HG02970 (cell line): ENCODE data around the gene AASS.

Source experiments
- ATAC-seq: cut with Tn5 transposase; IDR thresholded peaks from one replicate; pipeline ENCODE4 v1.9.1; 2021; ENCODE audit warnings: mild to moderate bottlenecking, moderate library complexity, moderate number of reproducible peaks; ENCODE audit not compliant: unreplicated experiment, low FRiP score

Gene AASS

GRCh38 chr7:122132341-122132740 is 11.7 kb downstream of the AASS start:
- no peak for ATAC-seq

DNA sequence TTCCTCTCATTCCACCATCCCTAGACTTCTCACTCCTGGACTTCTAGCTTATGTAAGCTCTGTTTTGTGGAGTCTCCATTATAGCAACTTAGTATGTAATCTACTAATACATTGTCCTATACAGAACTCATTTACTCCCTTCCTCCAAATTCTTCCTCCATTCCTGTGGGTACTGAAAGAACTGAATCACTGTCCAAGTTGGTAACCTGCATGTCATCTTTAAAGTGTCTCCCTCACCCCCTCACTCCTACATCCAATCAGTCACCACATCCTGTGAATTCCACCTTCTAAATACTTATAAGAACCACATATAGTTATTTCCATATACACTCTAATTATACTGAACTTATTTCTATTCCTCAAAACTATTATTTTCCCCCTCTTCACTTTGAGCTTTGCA is 20.3 kb downstream of the AASS start:
- no peak for ATAC-seq

GRCh38 chr7:122118757-122119156 is 25.3 kb downstream of the AASS start:
- ATAC-seq: no peak

GRCh38 chr7:122103064-122103463 is 41.0 kb downstream of the AASS start:
- ATAC-seq: no peak

GRCh38 chr7:122100021-122100420 is 44.0 kb downstream of the AASS start:
- ATAC-seq: no peak

GRCh38 chr7:122095642-122096041 is 48.4 kb downstream of the AASS start:
- ATAC-seq: no peak

GRCh38 chr7:122094549-122094948 is 49.5 kb downstream of the AASS start:
- no peak for ATAC-seq

DNA sequence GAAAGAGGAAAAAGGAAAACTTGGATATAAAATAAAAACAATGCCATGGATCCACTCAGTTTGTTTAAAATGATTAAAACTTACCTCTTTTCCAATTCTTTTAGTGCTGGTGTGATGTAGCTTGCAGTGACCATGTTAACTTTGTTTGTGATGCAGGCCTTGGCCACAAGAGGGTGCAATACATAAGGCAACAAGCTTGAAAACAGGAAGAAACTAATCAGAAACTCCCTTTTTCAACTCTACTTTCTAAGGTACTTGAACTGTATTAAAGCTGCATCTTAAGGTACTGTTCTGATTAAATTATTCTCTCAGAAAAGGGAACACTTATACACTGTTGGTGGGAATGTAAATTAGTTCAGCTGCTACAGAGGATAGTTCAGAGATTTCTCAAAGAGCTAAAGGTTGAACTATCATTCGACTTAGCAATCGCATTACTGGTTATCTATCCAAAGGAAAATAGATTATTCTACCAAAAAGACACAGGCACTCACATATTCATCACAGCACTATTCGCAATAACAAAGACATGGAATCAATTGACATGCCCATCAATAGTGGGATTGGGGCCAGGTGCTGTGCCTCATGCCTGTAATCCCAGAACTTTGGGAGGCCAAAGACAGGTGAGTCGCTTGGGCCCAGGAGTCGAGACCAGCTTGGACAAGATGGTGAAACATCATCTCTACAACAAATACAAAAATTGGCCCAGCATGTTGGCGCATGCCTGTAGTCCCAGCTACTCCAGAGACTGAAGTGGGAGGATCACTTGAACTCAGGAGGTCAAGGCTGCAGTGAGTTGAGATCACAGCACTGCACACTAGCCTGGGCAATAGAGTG is 50.9 kb downstream of the AASS start:
- peak; percentile 89 for ATAC-seq

DNA sequence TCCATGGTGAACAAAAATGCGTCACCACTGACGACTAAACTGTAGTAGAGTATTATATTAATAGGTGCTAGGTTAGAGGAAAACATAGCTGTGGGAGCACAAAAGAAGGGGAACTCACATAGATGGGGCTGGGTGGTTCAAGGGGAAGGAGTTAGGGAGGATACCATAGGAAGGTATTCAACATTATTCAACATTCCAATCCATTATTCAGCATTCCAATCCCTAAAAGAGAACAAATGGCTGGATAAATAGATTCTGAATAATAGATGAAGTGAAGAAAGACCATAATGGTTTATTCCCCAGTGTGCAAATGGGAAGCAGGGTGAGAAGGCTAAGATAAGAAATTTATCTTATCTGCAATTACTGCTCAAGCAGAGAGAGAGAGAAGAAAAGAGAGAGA is 61.4 kb downstream of the AASS start:
- ATAC-seq: no peak

GRCh38 chr7:122082160-122082559 is 61.9 kb downstream of the AASS start:
- no peak for ATAC-seq

GRCh38 chr7:122073635-122074034 is 70.4 kb downstream of the AASS start:
- ATAC-seq: no peak

DNA sequence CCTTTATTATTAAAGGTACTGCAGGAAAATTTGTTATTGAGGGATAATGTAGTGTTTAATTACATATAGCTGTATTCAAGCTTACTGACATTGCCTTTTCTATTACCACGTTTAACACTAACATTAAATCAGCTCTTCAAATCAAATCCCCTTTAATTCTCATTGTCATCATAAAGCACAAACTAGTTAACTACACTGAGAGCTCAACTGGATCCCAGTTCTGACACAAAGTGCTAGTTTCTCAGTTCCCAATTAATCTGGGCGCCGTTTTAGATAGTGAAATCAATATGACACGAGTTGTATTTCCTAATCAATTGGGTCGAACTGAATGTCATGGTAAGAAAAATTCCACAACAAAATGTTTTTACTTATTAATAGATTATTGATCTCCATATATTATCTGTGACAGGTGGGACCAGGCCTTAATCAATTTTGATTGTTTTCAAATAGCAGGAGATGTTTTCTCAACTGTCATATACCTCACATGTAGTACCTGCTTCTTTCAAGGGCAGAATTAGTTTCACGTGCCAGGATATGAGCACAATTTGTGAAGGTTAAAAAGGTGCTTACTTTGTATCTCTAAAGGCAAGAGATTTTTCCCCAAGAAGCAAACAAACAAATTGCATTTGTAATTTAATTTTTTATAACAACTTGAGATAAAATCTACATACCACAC is 71.0 kb downstream of the AASS start:
- no peak for ATAC-seq

DNA sequence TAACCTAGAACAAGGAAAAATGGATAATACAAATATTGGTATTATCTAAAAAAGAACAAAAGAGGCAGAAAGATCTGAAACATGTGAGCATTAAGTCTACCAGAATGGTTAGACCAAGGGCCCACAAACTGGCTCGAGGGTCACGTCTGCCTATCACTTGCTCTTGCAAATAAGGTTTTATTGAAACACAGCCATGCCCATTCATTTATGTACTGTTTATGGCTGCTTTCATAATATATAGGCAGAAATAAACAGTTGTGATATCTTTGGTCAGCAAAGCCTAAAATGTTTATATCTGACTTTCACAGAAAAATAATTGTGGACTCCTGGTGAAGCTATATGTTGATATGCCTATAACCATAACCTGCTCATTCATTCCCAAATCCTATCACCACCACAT is 71.8 kb downstream of the AASS start:
- no peak for ATAC-seq

GRCh38 chr7:122070834-122071233 is 73.2 kb downstream of the AASS start:
- ATAC-seq: no peak

DNA sequence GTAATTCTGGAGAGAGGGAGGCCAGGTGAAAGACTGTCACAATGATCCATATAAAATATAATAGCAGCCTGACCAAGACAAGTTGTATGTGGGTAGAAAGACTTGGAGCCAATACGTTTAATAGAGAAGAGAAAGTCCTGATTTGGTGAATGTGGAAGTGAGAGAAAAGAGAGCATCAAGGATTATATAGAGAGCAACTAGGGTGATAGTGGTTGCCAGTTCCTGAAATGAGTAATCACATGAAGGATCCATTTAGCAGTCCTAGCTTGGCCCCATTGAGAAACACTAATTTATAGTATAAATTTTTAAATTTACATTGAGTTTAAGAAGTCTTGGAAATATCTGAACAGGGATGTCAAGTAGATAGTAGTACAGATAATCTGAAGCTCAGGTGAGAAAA is 74.0 kb downstream of the AASS start:
- ATAC-seq: no peak

DNA sequence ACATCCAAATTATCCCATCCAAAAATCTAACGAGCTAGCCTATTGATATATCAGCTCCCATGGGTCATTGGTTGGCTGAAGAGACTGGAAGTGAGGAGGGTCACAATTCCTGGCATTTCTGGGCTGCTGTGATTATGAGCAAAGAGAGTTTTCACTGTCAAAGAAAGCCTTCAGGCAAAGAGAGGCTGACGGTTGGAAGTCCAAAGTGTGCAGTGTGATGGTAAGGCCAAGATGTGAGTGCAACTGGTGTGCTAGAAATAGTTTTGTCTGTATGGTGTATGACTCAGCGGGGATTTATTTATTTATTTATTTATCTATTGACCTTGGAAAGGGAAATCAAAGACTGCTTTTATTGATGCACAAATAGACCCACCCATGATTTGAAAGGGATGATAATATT is 75.0 kb downstream of the AASS start:
- ATAC-seq: no peak

GRCh38 chr7:122068046-122068445 is 76.0 kb downstream of the AASS start:
- ATAC-seq: no peak

DNA sequence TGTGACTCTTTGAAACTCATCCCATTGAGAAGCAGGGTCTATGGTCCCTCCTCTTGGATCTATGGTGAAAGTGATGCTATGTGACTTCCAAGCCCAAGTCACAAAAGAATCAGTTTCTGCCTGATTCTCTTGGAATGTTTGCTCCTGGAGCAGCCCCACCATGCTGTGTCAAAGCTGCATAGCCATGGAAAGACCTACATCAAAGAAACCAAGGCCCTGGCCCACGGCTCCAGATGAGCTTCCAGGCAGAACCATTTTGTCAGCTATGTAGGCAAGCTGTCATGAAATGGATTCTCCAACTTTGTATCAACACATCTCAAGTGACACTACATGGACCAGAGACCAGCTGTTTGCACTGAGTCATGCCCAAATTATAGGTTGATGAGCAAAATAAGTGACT is 77.0 kb downstream of the AASS start:
- no peak for ATAC-seq

DNA sequence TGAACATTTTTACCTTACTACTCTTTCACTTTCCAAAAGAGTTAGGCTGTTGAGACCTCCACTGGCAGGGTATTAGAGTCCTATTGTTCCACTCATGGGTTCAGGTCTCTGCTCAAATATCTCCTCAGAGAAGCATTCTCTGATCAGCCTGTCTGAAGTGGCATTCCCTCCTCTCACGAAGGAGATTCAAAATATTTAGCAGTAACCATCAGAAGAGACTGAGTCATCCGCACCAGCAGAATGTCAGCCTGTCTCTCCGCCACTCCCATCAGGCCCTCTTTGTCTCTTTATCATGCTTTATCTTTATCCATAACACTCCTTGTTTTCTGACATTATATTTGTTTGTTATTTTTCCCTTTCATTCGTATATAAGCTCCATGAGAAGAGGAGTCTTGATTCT is 79.1 kb downstream of the AASS start:
- ATAC-seq: no peak

GRCh38 chr7:122063146-122063545 is 80.9 kb downstream of the AASS start:
- no peak for ATAC-seq

DNA sequence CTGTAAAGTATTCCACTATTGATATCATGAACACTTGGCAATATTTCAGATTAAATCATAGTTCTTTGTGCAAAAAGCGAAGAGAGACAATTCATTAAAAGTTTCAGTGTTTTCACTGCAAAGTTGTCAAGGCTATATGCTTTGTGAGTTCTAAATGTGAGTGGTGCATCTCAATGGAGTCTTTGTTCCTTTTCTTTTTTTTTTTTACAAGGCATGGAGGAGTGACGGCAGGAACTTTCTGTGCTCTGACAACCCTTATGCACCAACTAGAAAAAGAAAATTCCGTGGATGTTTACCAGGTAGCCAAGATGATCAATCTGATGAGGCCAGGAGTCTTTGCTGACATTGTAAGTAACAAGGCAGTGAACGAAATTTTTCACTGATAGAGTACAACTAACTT is 84.5 kb downstream of the AASS start:
- no peak for ATAC-seq

DNA sequence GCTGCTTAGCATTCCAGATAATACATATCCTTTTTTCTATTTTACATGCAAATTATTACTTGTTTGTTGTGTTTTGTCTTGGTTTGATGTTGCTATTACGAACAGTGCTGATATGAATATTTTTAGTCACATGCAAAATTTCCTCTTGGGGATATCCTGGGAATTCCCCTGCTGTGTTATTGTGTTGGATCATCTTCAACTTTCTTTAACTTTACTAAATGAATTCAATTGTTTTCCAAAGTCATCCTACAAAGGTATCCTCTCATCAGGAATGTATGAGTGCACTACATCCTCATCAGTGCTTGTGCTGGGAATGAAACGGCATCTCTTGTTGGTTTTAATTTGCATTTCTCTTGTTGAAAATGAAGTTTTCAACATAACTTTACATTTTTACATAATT is 87.1 kb downstream of the AASS start:
- no peak for ATAC-seq
